Peyer's patch (tissue), 4 donors: ENCODE data around the gene CACNA1G. TPM values are rescaled to one million over a fixed set of nuclear protein-coding genes. Genes with fewer than 3 reads are reported as not detected.

ENCODE experiments used
- DNase-seq, 3 donors: peaks; one replicate each; pipeline ENCODE4 v3.0.0-alpha.2; 2017 to 2019
- H3K27ac ChIP-seq, 4 donors: fragments of 200-600 bp; sonication (generic); one replicate each; pipeline ENCODE4 v1.5.1; 2016 to 2019
- H3K27me3 ChIP-seq, 2 donors: fragments of 200-600 bp; sonication (generic); one replicate each; pipeline ENCODE4 v1.5.1; 2019
- H3K36me3 ChIP-seq, 3 donors: fragments of 200-600 bp; sonication (generic); one replicate each; pipeline ENCODE4 v1.5.1; 2016 to 2019
- H3K4me1 ChIP-seq, 4 donors: fragments of 200-600 bp; sonication (generic); one replicate each; pipeline ENCODE4 v1.5.1; 2016 to 2019
- H3K4me3 ChIP-seq, 4 donors: fragments of 200-600 bp; sonication (generic); 1 replicate in 3 of 4; 2 replicates in 1 of 4; pipeline ENCODE4 v1.5.1; 2016 to 2019; ENCODE audit warnings: mild to moderate bottlenecking in 1 of 4
- H3K9me3 ChIP-seq, 4 donors: fragments of 200-600 bp; sonication (generic); one replicate each; pipeline ENCODE4 v1.5.1; 2016 to 2019; ENCODE audit warnings: mild to moderate bottlenecking in 1 of 4
- POLR2A ChIP-seq, 2 donors: fragments of 450-650 bp; IDR thresholded peaks; one replicate each; pipeline ENCODE4 v1.5.1; 2017; ENCODE audit warnings: antibody characterized with exemption in 2 of 2, mild to moderate bottlenecking in 2 of 2, moderate library complexity in 2 of 2
- total RNA-seq, 4 donors: library from RNA; depleted of rRNA; stranded (reverse); fragments of >200 nt; gene quantifications; one replicate each; pipeline ENCODE4 v1.1.0, GENCODE V29; 2016
- TF ChIP-seq, protein P1 (sequence below), 6 experiments: fragments of 450-650 bp in 4 of 6; fragments of 200-600 bp in 2 of 6; sonication (generic) in 1 of 6; IDR thresholded peaks; one replicate each; pipeline ENCODE4 v1.5.1; 2017 to 2019; ENCODE audit warnings: antibody characterized with exemption in 6 of 6, mild to moderate bottlenecking in 3 of 6, moderate library complexity in 1 of 6

Gene CACNA1G
- total RNA-seq, 4 donors from 2014 or later: not detected

- H3K27me3 ChIP-seq: no peaks in the 10 kb centered on the region
- no peak overlapping the region for H3K4me3 ChIP-seq
- no peaks in the 10 kb centered on the region for H3K9me3 ChIP-seq
- no peak for DNase-seq
- TF ChIP-seq, protein P1, sequence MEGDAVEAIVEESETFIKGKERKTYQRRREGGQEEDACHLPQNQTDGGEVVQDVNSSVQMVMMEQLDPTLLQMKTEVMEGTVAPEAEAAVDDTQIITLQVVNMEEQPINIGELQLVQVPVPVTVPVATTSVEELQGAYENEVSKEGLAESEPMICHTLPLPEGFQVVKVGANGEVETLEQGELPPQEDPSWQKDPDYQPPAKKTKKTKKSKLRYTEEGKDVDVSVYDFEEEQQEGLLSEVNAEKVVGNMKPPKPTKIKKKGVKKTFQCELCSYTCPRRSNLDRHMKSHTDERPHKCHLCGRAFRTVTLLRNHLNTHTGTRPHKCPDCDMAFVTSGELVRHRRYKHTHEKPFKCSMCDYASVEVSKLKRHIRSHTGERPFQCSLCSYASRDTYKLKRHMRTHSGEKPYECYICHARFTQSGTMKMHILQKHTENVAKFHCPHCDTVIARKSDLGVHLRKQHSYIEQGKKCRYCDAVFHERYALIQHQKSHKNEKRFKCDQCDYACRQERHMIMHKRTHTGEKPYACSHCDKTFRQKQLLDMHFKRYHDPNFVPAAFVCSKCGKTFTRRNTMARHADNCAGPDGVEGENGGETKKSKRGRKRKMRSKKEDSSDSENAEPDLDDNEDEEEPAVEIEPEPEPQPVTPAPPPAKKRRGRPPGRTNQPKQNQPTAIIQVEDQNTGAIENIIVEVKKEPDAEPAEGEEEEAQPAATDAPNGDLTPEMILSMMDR (IDR thresholded peaks at IDR 0.05): no peak
- no peak for TF ChIP-seq POLR2A (IDR thresholded peaks at IDR 0.05)
- H3K36me3 ChIP-seq: peaks cover 0 to 16% (median 0%) of the 10 kb centered on the region in 3 donors
- no peak overlapping the region for H3K27ac ChIP-seq
- peaks cover 0 to 11% (median 5%) of the 10 kb centered on the region in 4 donors for H3K4me1 ChIP-seq
Observed at GRCh38 chr17:50549969-50550368, 10.5 kb upstream of the CACNA1G start.

- Histone ChIP-seq H3K27ac (no peak overlapping the region), H3K9me3 (no peaks in the 10 kb centered on the region), H3K4me3 (no peak overlapping the region), H3K27me3 (no peaks in the 10 kb centered on the region), H3K36me3 (peaks cover 0 to 23% (median 0%) of the 10 kb centered on the region in 3 donors), H3K4me1 (peaks cover 0 to 11% (median 5%) of the 10 kb centered on the region in 4 donors)
- no peak for TF ChIP-seq POLR2A (IDR thresholded peaks at IDR 0.05)
- TF ChIP-seq, protein P1 (IDR thresholded peaks at IDR 0.05): peak in 5 of 6 experiments; percentile 22 to 74 (median 65)
- peak in 1 of 3 donors; percentile 73 for DNase-seq
Observed at GRCh38 chr17:50550661-50551432, 9.7 kb upstream of the CACNA1G start.

DNA sequence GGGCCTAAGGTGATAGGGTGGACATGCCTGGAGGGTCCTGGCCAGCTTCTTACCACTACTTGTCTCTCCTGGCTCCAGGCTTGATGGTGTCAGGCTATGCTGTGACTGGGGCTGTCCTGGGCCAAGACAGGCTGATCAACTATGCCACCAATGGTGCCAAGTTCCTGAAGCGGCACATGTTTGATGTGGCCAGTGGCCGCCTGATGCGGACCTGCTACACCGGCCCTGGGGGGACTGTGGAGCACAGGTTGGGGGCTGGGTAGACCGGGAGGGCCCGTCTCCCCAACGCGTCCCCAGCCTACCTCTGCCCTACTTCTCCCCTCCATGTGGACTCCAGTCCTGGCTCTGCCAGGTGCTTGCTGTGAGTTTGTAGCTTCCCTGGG lies 9.1 kb upstream of the CACNA1G start:
- Histone ChIP-seq H3K27me3 (no peaks in the 10 kb centered on the region), H3K27ac (no peak overlapping the region), H3K36me3 (peaks cover 0 to 23% (median 0%) of the 10 kb centered on the region in 3 donors), H3K4me3 (no peak overlapping the region), H3K9me3 (no peaks in the 10 kb centered on the region), H3K4me1 (peaks cover 0 to 11% (median 5%) of the 10 kb centered on the region in 4 donors)
- no peak for TF ChIP-seq POLR2A (IDR thresholded peaks at IDR 0.05)
- TF ChIP-seq, protein P1 (IDR thresholded peaks at IDR 0.05): no peak
- DNase-seq: no peak

GRCh38 chr17:50551884-50552283 lies 8.6 kb upstream of the CACNA1G start:
- Histone ChIP-seq H3K27ac (no peak overlapping the region), H3K4me1 (peaks cover 0 to 11% (median 3%) of the 10 kb centered on the region in 4 donors), H3K4me3 (no peak overlapping the region), H3K27me3 (no peaks in the 10 kb centered on the region), H3K9me3 (no peaks in the 10 kb centered on the region), H3K36me3 (peaks cover 0 to 23% (median 0%) of the 10 kb centered on the region in 3 donors)
- TF ChIP-seq, protein P1 (IDR thresholded peaks at IDR 0.05): no peak
- no peak for TF ChIP-seq POLR2A (IDR thresholded peaks at IDR 0.05)
- no peak for DNase-seq

DNA sequence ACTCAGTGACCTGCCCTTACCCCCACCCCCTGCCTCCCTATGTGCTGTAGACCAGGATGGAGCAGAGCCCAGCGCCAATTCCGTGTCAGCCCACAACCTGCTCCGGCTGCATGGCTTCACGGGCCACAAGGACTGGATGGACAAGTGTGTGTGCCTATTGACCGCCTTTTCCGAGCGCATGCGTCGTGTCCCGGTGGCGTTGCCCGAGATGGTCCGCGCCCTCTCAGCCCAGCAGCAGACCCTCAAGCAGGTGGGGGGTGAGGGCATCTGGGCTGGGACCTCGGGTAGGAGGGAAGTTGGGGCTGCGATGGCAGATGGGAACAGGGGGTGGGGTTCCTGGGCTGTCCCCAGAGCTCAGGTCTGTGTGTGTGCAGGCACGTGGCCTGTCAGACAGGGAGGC lies 6.3 kb upstream of the CACNA1G start:
- Histone ChIP-seq H3K36me3 (peaks cover 0 to 23% (median 0%) of the 10 kb centered on the region in 3 donors), H3K4me3 (no peak overlapping the region), H3K9me3 (no peaks in the 10 kb centered on the region), H3K4me1 (peaks cover 0 to 6% (median 5%) of the 10 kb centered on the region in 4 donors), H3K27ac (no peak overlapping the region), H3K27me3 (peaks cover 0 to 3% of the 10 kb centered on the region in 2 donors)
- TF ChIP-seq, protein P1 (IDR thresholded peaks at IDR 0.05): no peak
- TF ChIP-seq POLR2A (IDR thresholded peaks at IDR 0.05): no peak
- no peak for DNase-seq
